ACC112 (cell line): ENCODE measurements around the gene TRIM69.
"Not testable (repeated sequence)": the region's sequence is repeated elsewhere in the genome, so short reads cannot be mapped to it uniquely, and the experiment has no call there.

Source experiments
- H2AFZ ChIP-seq: fragments of 200-600 bp; sonication (generic); one replicate; pipeline ENCODE4 v1.6.0; 2017; ENCODE audit warnings: antibody characterized with exemption, low read length; ENCODE audit not compliant: unreplicated experiment
- H3K27ac ChIP-seq: fragments of 200-600 bp; sonication (generic); 2 replicates; pipeline ENCODE4 v1.5.1; 2014; ENCODE audit warnings: low read depth, mild to moderate bottlenecking, antibody characterized with exemption, low read length, moderate library complexity
- H3K27me3 ChIP-seq: fragments of 200-600 bp; sonication (generic); 2 replicates; pipeline ENCODE4 v1.6.1; 2014; ENCODE audit warnings: mild to moderate bottlenecking, antibody characterized with exemption, low read length, moderate library complexity, mixed read lengths; ENCODE audit not compliant: insufficient read depth
- H3K36me3 ChIP-seq: fragments of 200-600 bp; sonication (generic); 2 replicates; pipeline ENCODE4 v1.6.1; 2016; ENCODE audit warnings: mild to moderate bottlenecking, antibody characterized with exemption, low read length, moderate library complexity, mixed read lengths; ENCODE audit not compliant: insufficient read depth
- H3K4me1 ChIP-seq: fragments of 200-600 bp; sonication (generic); one replicate; pipeline ENCODE4 v1.6.1; 2016; ENCODE audit warnings: low read length, mixed read lengths; ENCODE audit not compliant: insufficient read depth, unreplicated experiment, control insufficient read depth
- H3K4me3 ChIP-seq: fragments of 200-600 bp; sonication (generic); 2 replicates; pipeline ENCODE4 v1.5.1; 2014; ENCODE audit warnings: mild to moderate bottlenecking, low read depth, low read length
- H3K79me2 ChIP-seq: fragments of 200-600 bp; sonication (generic); one replicate; pipeline ENCODE4 v1.6.0; 2016; ENCODE audit warnings: low read length; ENCODE audit not compliant: control insufficient read depth, unreplicated experiment, insufficient read depth

Gene TRIM69

GRCh38 chr15:44784918-44785274, 48.6 kb downstream of the TRIM69 start:
- H3K4me1 ChIP-seq, H3K4me3 ChIP-seq, H3K27me3 ChIP-seq, H2AFZ ChIP-seq, H3K36me3 ChIP-seq, H3K79me2 ChIP-seq: not testable (repeated sequence)
- H3K27ac ChIP-seq = peak overlapping the region; percentile 87; the same call in 1 of the 2 replicates

GRCh38 chr15:44788748-44789147, 52.4 kb downstream of the TRIM69 start:
- H3K36me3 ChIP-seq = no peaks in the 10 kb centered on the region
- no peak overlapping the region for H3K4me3 ChIP-seq
- H3K27ac ChIP-seq = no peak overlapping the region
- peaks cover 4% of the 10 kb centered on the region for H3K4me1 ChIP-seq
- no peak overlapping the region for H2AFZ ChIP-seq
- H3K79me2 ChIP-seq = no peaks in the 10 kb centered on the region
- H3K27me3 ChIP-seq = no peaks in the 10 kb centered on the region

GRCh38 chr15:44790215-44790614, 53.9 kb downstream of the TRIM69 start:
- no peak overlapping the region for H2AFZ ChIP-seq
- no peaks in the 10 kb centered on the region for H3K4me1 ChIP-seq
- H3K27ac ChIP-seq = no peak overlapping the region
- H3K36me3 ChIP-seq = no peaks in the 10 kb centered on the region
- no peak overlapping the region for H3K4me3 ChIP-seq
- no peaks in the 10 kb centered on the region for H3K79me2 ChIP-seq
- H3K27me3 ChIP-seq = no peaks in the 10 kb centered on the region

GRCh38 chr15:44790656-44791055, 54.3 kb downstream of the TRIM69 start:
- Histone ChIP-seq H3K79me2 (no peaks in the 10 kb centered on the region), H3K4me1 (peaks cover 3% of the 10 kb centered on the region), H3K27ac (no peak overlapping the region), H2AFZ (no peak overlapping the region), H3K27me3 (no peaks in the 10 kb centered on the region), H3K36me3 (no peaks in the 10 kb centered on the region), H3K4me3 (no peak overlapping the region)

- Histone ChIP-seq H3K27ac (no peak overlapping the region), H3K4me3 (no peak overlapping the region), H3K79me2 (no peaks in the 10 kb centered on the region), H3K4me1 (peaks cover 3% of the 10 kb centered on the region), H2AFZ (no peak overlapping the region), H3K27me3 (no peaks in the 10 kb centered on the region), H3K36me3 (no peaks in the 10 kb centered on the region)
Observed at GRCh38 chr15:44792715-44793114, 56.4 kb downstream of the TRIM69 start.

GRCh38 chr15:44794072-44794471, 57.7 kb downstream of the TRIM69 start:
- Histone ChIP-seq H3K27me3 (no peaks in the 10 kb centered on the region), H3K79me2 (no peaks in the 10 kb centered on the region), H3K36me3 (no peaks in the 10 kb centered on the region), H2AFZ (no peak overlapping the region), H3K4me1 (peaks cover 3% of the 10 kb centered on the region), H3K27ac (no peak overlapping the region), H3K4me3 (no peak overlapping the region)

- H2AFZ ChIP-seq = no peak overlapping the region
- no peaks in the 10 kb centered on the region for H3K79me2 ChIP-seq
- no peak overlapping the region for H3K4me3 ChIP-seq
- H3K4me1 ChIP-seq = peaks cover 6% of the 10 kb centered on the region
- no peaks in the 10 kb centered on the region for H3K36me3 ChIP-seq
- no peaks in the 10 kb centered on the region for H3K27me3 ChIP-seq
- no peak overlapping the region for H3K27ac ChIP-seq
Observed at GRCh38 chr15:44796508-44796907, 60.2 kb downstream of the TRIM69 start.

GRCh38 chr15:44798826-44799225, 62.5 kb downstream of the TRIM69 start:
- Histone ChIP-seq H3K27ac (no peak overlapping the region), H3K4me3 (no peak overlapping the region)

GRCh38 chr15:44801364-44801763, 65.0 kb downstream of the TRIM69 start:
- no peak overlapping the region for H3K27ac ChIP-seq
- no peaks in the 10 kb centered on the region for H3K36me3 ChIP-seq
- H3K27me3 ChIP-seq = peaks cover 8% of the 10 kb centered on the region; the same call in 1 of the 2 replicates
- no peak overlapping the region for H2AFZ ChIP-seq
- no peak overlapping the region for H3K4me3 ChIP-seq
- peaks cover 14% of the 10 kb centered on the region for H3K4me1 ChIP-seq
- no peaks in the 10 kb centered on the region for H3K79me2 ChIP-seq

More at GRCh38 chr15:44798826-44799225, 62.5 kb downstream of the TRIM69 start:
- H2AFZ ChIP-seq = no peak overlapping the region
- H3K4me1 ChIP-seq = peaks cover 9% of the 10 kb centered on the region
- no peaks in the 10 kb centered on the region for H3K36me3 ChIP-seq
- H3K27me3 ChIP-seq = no peaks in the 10 kb centered on the region; the same call in 1 of the 2 replicates
- H3K79me2 ChIP-seq = no peaks in the 10 kb centered on the region

GRCh38 chr15:44801797-44802196, 65.5 kb downstream of the TRIM69 start:
- H2AFZ ChIP-seq = no peak overlapping the region
- H3K27ac ChIP-seq = no peak overlapping the region
- H3K4me1 ChIP-seq = peaks cover 14% of the 10 kb centered on the region
- H3K36me3 ChIP-seq = no peaks in the 10 kb centered on the region
- no peaks in the 10 kb centered on the region for H3K79me2 ChIP-seq
- H3K4me3 ChIP-seq = no peak overlapping the region
- peaks cover 8% of the 10 kb centered on the region; the same call in 1 of the 2 replicates for H3K27me3 ChIP-seq

- peaks cover 8% of the 10 kb centered on the region; the same call in 1 of the 2 replicates for H3K27me3 ChIP-seq
- H2AFZ ChIP-seq = no peak overlapping the region
Observed at GRCh38 chr15:44802336-44802735, 66.0 kb downstream of the TRIM69 start.

More at GRCh38 chr15:44802336-44802735, 66.0 kb downstream of the TRIM69 start:
- Histone ChIP-seq H3K4me1 (peaks cover 14% of the 10 kb centered on the region), H3K4me3 (no peak overlapping the region), H3K79me2 (no peaks in the 10 kb centered on the region), H3K36me3 (no peaks in the 10 kb centered on the region), H3K27ac (no peak overlapping the region)
